Stimulated activated naive CD4-positive, alpha-beta T cell treated with Interleukin-2 at 50 U/mL for 16 hours (primary cell): ENCODE data around the gene NXPH4.
A peak's percentile ranks its signal among the peaks of the same experiment; 100 is the strongest.

Source experiments
- DNase-seq: peaks from one replicate; lab custom pipeline; 2025; lab: John Stamatoyannopoulos, UW

Gene NXPH4

GRCh38 chr12:57219205-57219992, 2.8 kb downstream of the NXPH4 start:
- DNase-seq: no peak

GRCh38 chr12:57219993-57220754, 3.6 kb downstream of the NXPH4 start:
- no peak for DNase-seq

GRCh38 chr12:57220770-57221168, 4.2 kb downstream of the NXPH4 start:
- no peak for DNase-seq

GRCh38 chr12:57221169-57221917, 4.7 kb downstream of the NXPH4 start:
- no peak for DNase-seq

- DNase-seq: no peak
Observed at GRCh38 chr12:57222286-57223190, 5.9 kb downstream of the NXPH4 start.

- no peak for DNase-seq
Observed at GRCh38 chr12:57223191-57224165, 6.9 kb downstream of the NXPH4 start.

GRCh38 chr12:57224278-57224972, 7.8 kb downstream of the NXPH4 start:
- DNase-seq: no peak

GRCh38 chr12:57224973-57225679, 8.5 kb downstream of the NXPH4 start:
- peak; percentile 34 for DNase-seq

GRCh38 chr12:57225680-57226210, 9.2 kb downstream of the NXPH4 start:
- no peak for DNase-seq

GRCh38 chr12:57226588-57227314, 10.2 kb downstream of the NXPH4 start:
- DNase-seq: no peak

GRCh38 chr12:57227315-57228115, 10.9 kb downstream of the NXPH4 start:
- DNase-seq: no peak

- no peak for DNase-seq
Observed at GRCh38 chr12:57229046-57229633, 12.5 kb downstream of the NXPH4 start.

- DNase-seq: peak; percentile 91
Observed at GRCh38 chr12:57229634-57230380, 13.2 kb downstream of the NXPH4 start, which contains the start of gene SHMT2. SHMT2 (plus strand) TSS chr12:57229711; CDS start chr12:57229779, 68 bp downstream.

GRCh38 chr12:57230381-57231155, 14.0 kb downstream of the NXPH4 start:
- DNase-seq: no peak
